Kasumi-1 (cell line): ENCODE data around the gene EMC6.
A peak's percentile ranks its signal among the peaks of the same experiment; 100 is the strongest.
"Not testable (repeated sequence)": the region's sequence is repeated elsewhere in the genome, so short reads cannot be mapped to it uniquely, and the experiment has no call there.

Experiments used
- DNase-seq, 2 experiments: peaks; one replicate each; lab custom pipeline; 2025; lab: John Stamatoyannopoulos, UW

Gene EMC6

GRCh38 chr17:3681057-3681456 lies 12.4 kb downstream of the EMC6 start:
- DNase-seq, result no peak

GRCh38 chr17:3681565-3681964 lies 13.0 kb downstream of the EMC6 start:
- DNase-seq, result no peak

- no peak for DNase-seq
Observed at GRCh38 chr17:3682033-3682432, 13.4 kb downstream of the EMC6 start.

- DNase-seq, result peak; percentile 12 to 33
Observed at GRCh38 chr17:3683054-3683511, 14.5 kb downstream of the EMC6 start.

- DNase-seq, result no peak
Observed at GRCh38 chr17:3685174-3685573, 16.6 kb downstream of the EMC6 start.

GRCh38 chr17:3688027-3688553 lies 19.5 kb downstream of the EMC6 start:
- DNase-seq, result no peak

- no peak for DNase-seq
Observed at GRCh38 chr17:3688852-3689261, 20.2 kb downstream of the EMC6 start.

GRCh38 chr17:3689262-3690093 lies 20.9 kb downstream of the EMC6 start:
- DNase-seq, result no peak

GRCh38 chr17:3690094-3690715 lies 21.6 kb downstream of the EMC6 start:
- no peak for DNase-seq

GRCh38 chr17:3691617-3692067 lies 23.0 kb downstream of the EMC6 start:
- DNase-seq, result no peak

- DNase-seq, result no peak
Observed at GRCh38 chr17:3692346-3692745, 23.7 kb downstream of the EMC6 start.

GRCh38 chr17:3693141-3693540 lies 24.5 kb downstream of the EMC6 start:
- no peak for DNase-seq

- no peak for DNase-seq
Observed at GRCh38 chr17:3693829-3694231, 25.2 kb downstream of the EMC6 start.

GRCh38 chr17:3695129-3695722 lies 26.6 kb downstream of the EMC6 start:
- no peak for DNase-seq

- peak in 1 of 2 experiments; percentile 0 for DNase-seq
Observed at GRCh38 chr17:3695723-3696411, 27.3 kb downstream of the EMC6 start, which contains the start of gene P2RX5. Gene P2RX5, minus strand, starts transcription at chr17:3696155. Its CDS starts 150 bp downstream, at chr17:3696005.

GRCh38 chr17:3697103-3697476 lies 28.5 kb downstream of the EMC6 start:
- no peak for DNase-seq

GRCh38 chr17:3698139-3698538 lies 29.5 kb downstream of the EMC6 start:
- DNase-seq, result no peak

- no peak for DNase-seq
Observed at GRCh38 chr17:3699951-3700350, 31.3 kb downstream of the EMC6 start.

- not testable (repeated sequence) for DNase-seq
Observed at GRCh38 chr17:3702041-3702539, 33.5 kb downstream of the EMC6 start.

GRCh38 chr17:3704931-3705717 lies 36.5 kb downstream of the EMC6 start:
- no peak for DNase-seq

- not testable (repeated sequence) for DNase-seq
Observed at GRCh38 chr17:3705718-3705984, 37.0 kb downstream of the EMC6 start.
